Endodermal cell (in vitro differentiated cells): ENCODE results near the gene FMR1. TPM values are rescaled to one million over a fixed set of nuclear protein-coding genes. Genes with fewer than 3 reads are reported as not detected.

Experiments
- DNase-seq: peaks from one replicate; pipeline ENCODE4 v3.0.0-alpha.2; 2017
- H3K27ac ChIP-seq: 2 replicates; pipeline ENCODE4 v1.5.1; 2013; ENCODE audit warnings: mild to moderate bottlenecking, low read depth, low read length, moderate library complexity
- H3K27me3 ChIP-seq: 2 replicates; pipeline ENCODE4 v1.6.1; 2013; ENCODE audit warnings: mild to moderate bottlenecking, low read length, moderate library complexity; ENCODE audit not compliant: insufficient read depth, control insufficient read depth, poor library complexity, severe bottlenecking
- H3K36me3 ChIP-seq: 2 replicates; pipeline ENCODE4 v1.7.0; 2013; ENCODE audit warnings: mild to moderate bottlenecking, low read length, moderate library complexity; ENCODE audit not compliant: control insufficient read depth, insufficient read depth
- H3K4me1 ChIP-seq: one replicate; pipeline ENCODE4 v1.7.0; 2013; ENCODE audit warnings: low read length; ENCODE audit not compliant: control insufficient read depth, insufficient read depth
- H3K4me3 ChIP-seq: 2 replicates; pipeline ENCODE4 v1.5.1; 2013; ENCODE audit warnings: mild to moderate bottlenecking, low read length, moderate library complexity
- H3K9ac ChIP-seq: 2 replicates; pipeline ENCODE4 v1.6.1; 2013; ENCODE audit warnings: mild to moderate bottlenecking, low read length, moderate library complexity; ENCODE audit not compliant: poor library complexity, severe bottlenecking; ENCODE audit errors: extremely low read depth
- H3K9me3 ChIP-seq: 2 replicates; pipeline ENCODE4 v1.6.1; 2013; ENCODE audit warnings: mild to moderate bottlenecking, low read length, moderate library complexity; ENCODE audit not compliant: control insufficient read depth
- H3K27ac Mint-ChIP-seq: 2 replicates; pipeline ENCODE4 v1.8.0; 2020; ENCODE audit warnings: mixed read lengths
- H3K27me3 Mint-ChIP-seq: 2 replicates; pipeline ENCODE4 v1.8.0; 2021; ENCODE audit warnings: mild to moderate bottlenecking, mixed read lengths; ENCODE audit not compliant: insufficient read depth
- H3K36me3 Mint-ChIP-seq: 2 replicates; pipeline ENCODE4 v1.8.0; 2020; ENCODE audit warnings: low read depth, mixed read lengths
- H3K4me1 Mint-ChIP-seq: 2 replicates; pipeline ENCODE4 v1.8.0; 2020; ENCODE audit warnings: mixed read lengths
- H3K4me3 Mint-ChIP-seq: 2 replicates; pipeline ENCODE4 v1.8.0; 2020; ENCODE audit warnings: mild to moderate bottlenecking, moderate library complexity, mixed read lengths
- H3K9me3 Mint-ChIP-seq: 2 replicates; pipeline ENCODE4 v1.8.0; 2020; ENCODE audit warnings: mild to moderate bottlenecking, mixed read lengths
- CTCF ChIP-seq: fragments of 200-600 bp; sonication (generic); conservative IDR thresholded peaks from 2 replicates; pipeline ENCODE4 v1.5.0; 2021; ENCODE audit warnings: antibody characterized with exemption, mild to moderate bottlenecking
- whole genome bisulfite sequencing, 2 experiments: methylation state at CpG; one replicate each; pipeline versions ENCODE4 v1.1.5 to v1.1.7; 2013; ENCODE audit warnings: missing lambda C conversion rate in 2 of 2, mixed read lengths in 1 of 2; ENCODE audit not compliant: insufficient coverage in 1 of 2, insufficient read length in 1 of 2; 5-methylcytosine and 5-hydroxymethylcytosine counted together
- total RNA-seq, 2 donors: library from RNA; stranded (reverse); fragmentation: NEBNext Ultra II Directional in 1 of 2; extraction: Animal tissue kit (Norgen Biotek cat#: 25700) in 1 of 2; gene quantifications; 2 replicates in 1 of 2; 3 replicates in 1 of 2; pipeline ENCODE4 v1.2.1, GENCODE V29; 2021

The FMR1 gene
- total RNA-seq, 2 donors from 2014 or later = 55.4 to 59.1 TPM

GRCh38 chrX:147958291-147958690 lies 46.6 kb downstream of the FMR1 start:
- H3K27me3 Mint-ChIP-seq = no peaks in the 10 kb centered on the region
- no peaks in the 10 kb centered on the region for H3K36me3 Mint-ChIP-seq
- no peaks in the 10 kb centered on the region for H3K36me3 ChIP-seq
- H3K4me3 Mint-ChIP-seq = no peak overlapping the region
- H3K4me3 ChIP-seq = no peak overlapping the region
- no peaks in the 10 kb centered on the region for H3K4me1 ChIP-seq
- DNase-seq = no peak
- H3K27ac Mint-ChIP-seq = no peak overlapping the region
- no peaks in the 10 kb centered on the region for H3K9me3 ChIP-seq
- H3K27me3 ChIP-seq = no peaks in the 10 kb centered on the region
- WGBS, 2 experiments = 100% methylated on average over 1 of the region's 1 CpG; no CpG with 5 or more reads in 1 of the 2 experiments
- peaks cover 51% of the 10 kb centered on the region for H3K9me3 Mint-ChIP-seq
- H3K27ac ChIP-seq = no peak overlapping the region
- no peaks in the 10 kb centered on the region for H3K4me1 Mint-ChIP-seq
- no peak overlapping the region for H3K9ac ChIP-seq
- no peak for TF ChIP-seq CTCF

GRCh38 chrX:147960722-147961121 lies 49.0 kb downstream of the FMR1 start:
- Mint-ChIP-seq H3K9me3 (peaks cover 40% of the 10 kb centered on the region), H3K36me3 (no peaks in the 10 kb centered on the region), H3K4me3 (no peak overlapping the region), H3K27me3 (no peaks in the 10 kb centered on the region), H3K4me1 (no peaks in the 10 kb centered on the region), H3K27ac (no peak overlapping the region)
- 100% methylated on average over 2 of the region's 2 CpGs; no CpG with 5 or more reads in 1 of the 2 experiments for WGBS, 2 experiments
- Histone ChIP-seq H3K4me3 (no peak overlapping the region), H3K27ac (no peak overlapping the region), H3K9ac (no peak overlapping the region), H3K4me1 (no peaks in the 10 kb centered on the region), H3K36me3 (no peaks in the 10 kb centered on the region), H3K9me3 (no peaks in the 10 kb centered on the region), H3K27me3 (no peaks in the 10 kb centered on the region)
- DNase-seq = no peak
- TF ChIP-seq CTCF = no peak

GRCh38 chrX:147962476-147962875 lies 50.8 kb downstream of the FMR1 start:
- WGBS, 2 experiments = 90% methylated on average over 1 of the region's 1 CpG; no CpG with 5 or more reads in 1 of the 2 experiments
- no peak overlapping the region for H3K4me3 Mint-ChIP-seq

More at GRCh38 chrX:147962476-147962875, 50.8 kb downstream of the FMR1 start:
- Histone ChIP-seq H3K9me3 (no peaks in the 10 kb centered on the region), H3K4me1 (no peaks in the 10 kb centered on the region), H3K9ac (no peak overlapping the region), H3K4me3 (no peak overlapping the region), H3K27ac (no peak overlapping the region), H3K27me3 (no peaks in the 10 kb centered on the region), H3K36me3 (no peaks in the 10 kb centered on the region)
- H3K27me3 Mint-ChIP-seq = no peaks in the 10 kb centered on the region
- H3K36me3 Mint-ChIP-seq = no peaks in the 10 kb centered on the region
- DNase-seq = no peak
- H3K4me1 Mint-ChIP-seq = no peaks in the 10 kb centered on the region
- TF ChIP-seq CTCF = no peak
- H3K9me3 Mint-ChIP-seq = peaks cover 51% of the 10 kb centered on the region
- no peak overlapping the region for H3K27ac Mint-ChIP-seq
